ENCODE data around the gene PTGDS.

Gene PTGDS

DNA sequence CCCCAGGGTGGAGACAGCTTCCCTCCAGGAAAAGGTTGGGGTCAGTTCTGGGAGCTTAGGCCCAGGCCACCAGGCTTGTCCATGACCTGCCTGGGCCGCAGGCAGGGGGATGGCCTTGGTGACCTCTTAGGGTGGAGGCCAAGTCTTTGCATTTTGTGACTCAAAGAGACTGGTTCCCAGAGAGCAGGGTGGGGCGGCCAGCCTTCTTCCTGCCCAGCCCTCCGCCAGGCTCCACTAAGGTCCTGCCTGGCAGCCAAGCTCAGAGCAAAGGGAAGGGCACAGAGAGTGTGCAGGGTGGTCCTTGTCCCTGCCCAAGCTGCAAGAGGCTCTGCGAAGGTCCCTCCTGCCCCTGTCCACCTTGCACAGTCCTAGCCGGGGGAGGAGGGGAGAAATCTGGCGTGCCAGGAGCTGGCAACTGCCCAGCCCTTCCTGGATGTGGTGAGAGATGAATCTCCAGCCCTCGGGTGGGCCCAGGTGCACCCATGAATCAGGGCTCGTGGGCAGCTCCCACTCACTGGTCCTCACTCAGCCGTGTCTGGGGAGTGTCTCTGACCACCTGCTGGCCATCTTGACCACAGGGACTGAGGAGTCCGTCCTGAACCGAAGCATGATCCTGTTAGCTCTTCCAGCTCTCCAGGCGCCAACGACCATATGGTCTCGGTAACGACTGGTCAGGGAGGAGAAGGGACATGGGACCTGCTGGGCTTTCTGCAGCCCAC is 2.3 kb upstream of the PTGDS start:
- no peak for DNase-seq

DNA sequence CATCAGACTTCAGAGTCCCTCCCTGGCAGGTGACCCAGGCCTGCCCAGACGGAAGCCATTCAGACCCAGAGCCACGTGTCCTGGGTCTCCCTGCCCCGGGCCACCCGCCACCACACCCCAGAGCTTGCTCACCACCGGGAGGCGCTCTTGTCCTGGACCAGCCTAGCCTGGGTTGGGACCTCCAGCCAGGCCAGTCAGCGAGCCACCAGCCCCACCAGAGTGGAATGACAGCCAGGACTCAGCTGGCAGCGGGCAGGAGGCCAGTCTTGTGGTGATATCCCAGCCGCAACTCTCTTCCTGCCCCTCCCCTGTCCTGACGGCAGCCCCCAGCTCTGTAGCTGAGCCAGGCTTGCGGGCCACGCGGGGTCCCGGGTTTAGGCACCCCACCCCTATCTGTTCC is 1.7 kb upstream of the PTGDS start:
- DNase-seq = peak; percentile 35 to 44

DNA sequence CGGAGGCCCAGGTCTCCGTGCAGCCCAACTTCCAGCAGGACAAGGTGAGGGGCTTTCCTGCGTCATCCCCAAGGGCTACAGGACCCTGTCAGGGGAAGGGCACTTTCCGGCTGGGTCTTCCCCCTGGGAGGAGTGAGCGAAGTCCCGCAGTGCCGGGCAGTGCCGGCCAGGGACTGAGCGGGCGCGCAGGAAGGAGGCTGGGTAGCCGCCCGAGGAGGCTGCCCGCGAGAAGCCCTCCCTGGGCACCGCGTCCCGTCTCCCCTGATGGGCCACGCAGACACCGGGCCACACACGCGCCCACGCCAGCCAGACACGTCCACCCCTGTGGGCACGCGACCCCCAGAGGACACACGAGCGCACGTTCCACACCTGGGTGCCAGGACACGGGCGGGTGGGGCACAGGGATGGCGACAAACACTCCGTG is 357 bp downstream of the PTGDS start:
- DNase-seq = no peak

DNA sequence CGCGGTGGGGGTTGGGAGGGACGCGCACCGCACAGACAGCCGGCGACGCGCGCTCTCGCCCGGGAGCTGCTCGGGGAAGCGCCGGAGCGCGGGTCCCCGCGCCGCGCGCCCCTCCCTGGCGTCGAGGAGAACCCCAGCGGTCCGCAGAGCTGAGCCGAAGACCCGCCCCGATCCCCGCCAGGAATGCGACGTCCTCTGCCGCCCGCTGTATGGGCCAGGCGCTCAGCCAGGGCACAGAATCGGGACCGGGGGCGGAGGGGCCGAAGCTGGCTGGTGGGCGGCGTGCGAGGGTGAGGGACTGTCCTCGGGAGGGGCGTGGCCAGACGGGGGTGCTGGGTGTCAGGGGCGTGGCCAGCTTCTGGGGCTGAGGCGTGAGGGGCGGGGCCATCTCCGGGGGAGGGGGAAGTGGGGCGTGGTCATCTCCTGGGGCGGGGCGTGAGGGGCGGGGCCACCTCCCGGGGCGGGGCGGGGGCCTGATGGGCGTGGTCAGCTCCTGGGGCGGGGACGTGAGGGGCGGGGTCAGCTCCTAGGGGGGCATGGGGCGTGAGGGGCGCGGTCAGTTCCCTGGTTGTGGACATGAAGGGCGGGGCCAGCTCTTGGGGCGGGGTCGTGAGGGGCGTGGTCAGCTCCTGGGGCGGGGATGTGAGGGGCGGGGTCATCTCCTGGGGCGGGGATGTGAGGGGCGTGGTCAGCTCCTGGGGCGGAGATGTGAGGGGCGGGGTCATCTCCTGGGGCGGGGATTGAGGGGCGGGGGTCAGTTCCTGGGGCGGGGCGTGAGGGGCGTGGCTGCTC is 965 bp downstream of the PTGDS start:
- peak; percentile 45 to 67 for DNase-seq

DNA sequence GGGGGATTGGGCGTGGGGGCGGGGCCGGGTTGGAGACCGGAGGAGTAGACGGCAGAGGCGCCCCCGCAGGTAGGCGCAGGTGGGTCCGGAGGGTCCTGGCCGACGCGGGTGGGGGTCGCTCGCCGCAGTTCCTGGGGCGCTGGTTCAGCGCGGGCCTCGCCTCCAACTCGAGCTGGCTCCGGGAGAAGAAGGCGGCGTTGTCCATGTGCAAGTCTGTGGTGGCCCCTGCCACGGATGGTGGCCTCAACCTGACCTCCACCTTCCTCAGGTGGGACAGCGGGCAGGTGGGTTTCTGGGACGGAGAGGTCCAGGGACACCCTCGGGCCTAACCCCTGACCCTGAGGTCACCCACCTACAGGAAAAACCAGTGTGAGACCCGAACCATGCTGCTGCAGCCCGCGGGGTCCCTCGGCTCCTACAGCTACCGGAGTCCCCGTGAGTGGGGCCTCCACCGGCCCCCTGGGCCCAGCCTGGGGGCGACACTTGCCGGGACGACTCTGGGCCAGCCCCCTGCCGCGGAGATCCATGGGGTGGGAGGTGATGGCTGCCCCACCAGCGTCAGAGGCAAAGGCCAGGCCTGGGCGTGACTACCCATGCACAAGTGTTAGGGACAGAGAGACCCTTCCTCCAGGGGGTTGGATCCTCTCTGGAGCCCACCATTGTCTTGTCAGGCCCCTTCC is 1.7 kb downstream of the PTGDS start:
- DNase-seq = no peak

DNA sequence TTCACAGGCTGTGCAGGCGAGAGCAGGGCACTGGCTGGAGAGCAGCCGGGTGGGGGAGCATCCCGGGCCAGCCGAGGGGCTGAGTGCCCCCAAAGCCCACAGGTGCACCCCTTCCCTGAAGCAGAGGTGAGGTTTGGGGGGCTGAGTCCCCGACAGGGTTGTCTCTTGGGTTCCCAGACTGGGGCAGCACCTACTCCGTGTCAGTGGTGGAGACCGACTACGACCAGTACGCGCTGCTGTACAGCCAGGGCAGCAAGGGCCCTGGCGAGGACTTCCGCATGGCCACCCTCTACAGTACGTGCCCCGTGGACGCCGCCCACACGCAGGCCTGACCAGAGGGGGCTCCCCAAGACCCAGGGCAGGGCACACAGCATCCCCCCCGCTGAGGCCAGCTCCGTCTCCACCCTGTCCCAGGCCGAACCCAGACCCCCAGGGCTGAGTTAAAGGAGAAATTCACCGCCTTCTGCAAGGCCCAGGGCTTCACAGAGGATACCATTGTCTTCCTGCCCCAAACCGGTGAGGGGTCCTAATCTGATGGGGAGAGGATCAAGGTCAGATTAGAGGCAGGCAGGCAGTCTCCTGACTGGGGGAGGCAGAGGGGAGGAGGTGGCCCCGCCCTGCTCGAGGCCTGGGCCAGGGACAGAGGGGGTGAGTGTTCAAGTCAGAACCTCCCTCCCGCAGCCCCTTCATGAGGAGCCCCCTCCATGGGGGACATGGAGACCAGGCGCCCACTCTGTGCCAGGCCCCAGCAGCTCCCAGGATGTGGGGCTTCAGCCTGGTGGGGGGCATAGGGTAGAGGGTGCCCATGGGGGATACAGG is 2.7 kb downstream of the PTGDS start:
- no peak for DNase-seq

DNA sequence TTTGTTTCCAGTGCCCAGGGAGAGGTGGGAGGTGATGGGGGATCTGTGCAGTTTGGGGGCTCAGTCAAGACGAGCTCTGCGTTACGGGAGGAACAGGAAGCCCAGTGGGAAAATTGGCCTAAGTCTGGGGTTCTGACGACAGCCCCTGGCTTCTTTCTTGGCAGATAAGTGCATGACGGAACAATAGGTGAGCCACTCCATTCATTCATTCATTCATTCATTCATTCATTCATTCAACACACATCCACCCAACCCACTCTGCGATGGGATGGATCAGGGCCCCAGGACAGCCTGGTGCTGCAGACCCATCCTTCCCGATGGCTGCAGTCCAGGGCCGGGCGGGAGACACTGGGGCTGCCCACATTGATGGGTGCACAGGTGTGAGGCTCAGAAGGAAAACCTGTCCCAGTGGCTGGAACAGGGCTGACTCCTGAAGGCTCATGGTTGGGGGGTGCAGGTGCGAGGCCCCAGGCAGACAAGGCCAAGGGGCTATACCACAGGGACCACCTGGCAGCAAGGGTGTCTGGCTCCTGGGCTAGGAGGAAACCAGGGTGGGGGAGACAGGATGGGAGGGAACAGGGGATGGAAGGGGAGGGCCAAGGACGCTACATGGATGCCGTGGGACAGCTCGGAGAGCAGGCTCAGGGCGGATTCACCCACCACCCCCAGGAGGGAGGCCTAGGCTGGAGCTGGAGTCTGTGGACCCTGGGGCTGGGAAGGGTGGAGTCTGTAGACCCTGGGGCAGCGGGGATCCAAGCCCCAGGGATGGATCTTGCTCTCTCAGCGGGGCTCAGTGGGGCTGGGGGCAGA is 3.6 kb downstream of the PTGDS start:
- DNase-seq = no peak

DNA sequence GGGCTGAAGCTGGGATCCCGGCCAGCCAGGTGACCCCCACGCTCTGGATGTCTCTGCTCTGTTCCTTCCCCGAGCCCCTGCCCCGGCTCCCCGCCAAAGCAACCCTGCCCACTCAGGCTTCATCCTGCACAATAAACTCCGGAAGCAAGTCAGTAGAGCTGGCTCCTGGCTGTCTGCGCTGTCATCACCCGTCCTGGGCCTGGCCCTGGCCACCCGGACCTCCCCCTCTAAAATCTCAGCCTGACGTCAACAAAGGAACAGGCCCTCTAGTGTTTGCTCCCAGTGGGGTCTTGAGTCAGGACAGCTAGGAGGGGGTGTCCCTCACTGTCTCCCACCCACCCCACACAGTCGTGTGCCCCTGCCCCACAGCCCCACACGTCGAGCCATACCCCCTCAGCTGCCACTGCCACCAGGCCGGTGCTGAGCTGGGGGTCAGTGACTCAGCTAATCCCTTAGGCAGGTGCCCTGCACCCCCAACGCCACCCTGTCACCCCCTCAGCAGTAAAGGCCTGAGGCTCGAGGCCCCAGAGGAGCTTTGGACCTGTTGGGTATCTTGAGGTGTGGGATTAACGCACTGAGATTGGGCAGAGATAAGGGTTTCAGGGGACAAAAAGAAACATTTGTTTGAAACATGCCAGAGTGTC is 4.4 kb downstream of the PTGDS start:
- no peak for DNase-seq

DNA sequence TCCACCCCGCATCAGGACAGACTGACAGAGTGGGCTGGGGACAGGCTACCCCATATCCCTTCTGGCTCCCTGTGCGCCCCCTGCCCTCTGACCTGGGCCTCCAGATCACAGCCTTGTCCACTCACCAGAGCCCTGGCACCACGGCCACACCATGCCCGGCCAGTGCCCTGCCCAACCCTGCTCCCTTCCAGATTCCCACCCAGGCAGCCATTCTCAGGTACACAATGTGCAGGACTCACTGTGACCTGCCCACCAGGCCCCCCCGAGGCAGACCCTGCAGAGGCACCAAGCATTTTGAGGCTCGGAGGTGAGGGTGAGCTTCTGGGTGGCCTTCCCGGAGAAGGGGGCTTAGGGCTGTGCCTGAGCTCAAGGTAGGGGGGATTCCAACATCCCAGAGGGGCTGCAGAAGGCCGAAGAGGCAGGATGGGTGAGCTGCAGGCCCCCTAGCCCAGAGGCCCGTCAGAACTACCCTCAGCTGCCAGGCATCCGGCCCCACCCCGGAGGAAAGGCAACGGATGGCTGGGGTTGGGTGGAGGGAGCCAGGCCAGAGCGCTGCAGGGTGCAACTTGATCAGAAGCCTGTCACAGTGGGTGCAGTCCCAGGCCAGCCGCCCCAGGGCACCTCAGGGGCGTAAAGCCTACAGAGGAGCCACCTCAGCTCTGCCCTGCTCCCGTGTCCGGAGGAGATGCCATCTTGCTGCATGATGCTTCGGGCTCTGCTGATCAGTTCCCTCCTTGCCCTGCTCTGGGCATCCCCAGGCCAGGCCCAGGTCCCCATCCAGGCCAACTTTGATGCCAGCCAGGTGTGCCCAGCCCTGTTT is 5.1 kb downstream of the PTGDS start, which contains the start of gene LCNL1:
Gene LCNL1, plus strand, starts transcription at position 762 of the 820 bp plus-strand sequence. CDS start 594 bp downstream, outside the sequence.
- no peak for DNase-seq

DNA sequence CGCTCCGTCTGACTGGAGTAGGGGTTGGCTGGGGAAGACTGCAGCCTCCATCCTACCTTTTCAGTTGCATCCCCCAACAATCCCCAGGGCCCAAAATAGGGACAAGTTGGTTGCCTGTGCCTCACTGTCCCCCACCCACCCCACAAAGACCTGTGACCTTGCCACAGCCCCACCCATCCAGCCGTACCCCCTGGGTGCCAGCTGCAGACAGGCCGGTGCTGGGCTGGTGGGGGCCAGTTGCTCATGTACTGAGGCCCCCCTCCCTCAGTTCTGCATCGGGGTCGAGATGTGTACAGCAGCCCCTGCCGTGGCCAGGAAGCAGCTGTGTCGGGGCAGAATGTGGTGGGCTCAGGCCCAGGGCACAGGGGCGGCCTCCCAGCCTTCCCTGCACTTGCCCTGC is 5.9 kb downstream of the PTGDS start:
- no peak for DNase-seq

DNA sequence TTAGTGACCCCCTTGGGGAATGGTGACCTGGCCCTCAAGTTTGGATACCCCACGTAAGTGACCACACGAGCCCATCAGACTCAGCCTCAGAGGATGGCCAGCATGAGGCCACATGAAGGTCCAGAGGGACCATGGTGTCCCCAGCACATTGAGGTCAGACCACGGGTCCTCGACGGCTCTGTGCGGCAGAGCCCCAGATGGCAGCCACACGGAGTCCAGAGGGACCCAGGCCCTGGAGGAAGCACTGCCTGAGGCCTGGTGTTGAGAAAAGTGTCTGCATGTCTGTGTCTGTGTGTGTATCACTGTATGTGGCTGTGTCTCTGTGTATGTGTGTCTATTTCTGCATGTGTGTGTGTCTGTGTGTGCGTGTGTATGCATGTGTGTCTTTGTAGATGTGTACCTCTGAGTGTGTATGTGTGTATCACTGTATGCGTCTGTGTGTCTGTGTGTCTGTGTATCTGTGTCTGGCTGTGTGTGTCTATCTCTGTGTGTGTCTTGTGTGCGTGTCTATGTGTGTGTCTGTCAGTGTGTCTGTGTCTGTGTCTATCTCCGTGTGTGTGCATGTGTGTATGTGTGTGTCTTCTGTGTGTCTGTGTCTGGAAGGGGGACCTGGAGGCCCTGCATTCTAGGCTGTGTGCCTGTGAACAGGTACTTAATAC is 6.5 kb downstream of the PTGDS start:
- DNase-seq = no peak

DNA sequence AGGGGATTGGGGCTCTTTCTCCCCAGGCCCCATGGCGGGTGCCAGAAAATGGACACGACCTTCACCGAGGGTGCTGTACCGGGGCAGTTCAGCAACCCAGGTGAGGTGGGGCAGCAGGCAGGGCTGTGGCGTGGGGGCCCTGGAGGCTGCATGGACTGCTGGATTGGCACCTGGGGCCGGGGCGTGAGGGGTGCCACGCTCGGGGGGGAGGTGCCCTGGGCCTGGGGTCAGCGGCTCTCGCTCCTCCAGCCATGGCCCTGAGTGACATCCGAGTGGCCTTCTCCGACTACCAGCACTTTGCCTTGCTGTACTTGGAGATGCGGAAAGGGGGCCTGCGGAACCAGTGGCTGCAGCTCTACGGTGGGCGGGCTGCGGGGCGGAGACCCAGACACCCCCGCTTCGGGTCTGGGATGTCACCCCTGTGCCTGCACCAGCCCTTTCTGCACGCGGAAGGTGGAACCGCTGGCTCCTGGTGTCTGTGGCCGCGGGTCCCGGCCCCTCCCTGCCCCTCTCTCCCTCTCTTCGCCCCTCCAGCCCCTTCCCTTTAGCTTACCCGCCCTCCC is 7.2 kb downstream of the PTGDS start:
- no peak for DNase-seq

DNA sequence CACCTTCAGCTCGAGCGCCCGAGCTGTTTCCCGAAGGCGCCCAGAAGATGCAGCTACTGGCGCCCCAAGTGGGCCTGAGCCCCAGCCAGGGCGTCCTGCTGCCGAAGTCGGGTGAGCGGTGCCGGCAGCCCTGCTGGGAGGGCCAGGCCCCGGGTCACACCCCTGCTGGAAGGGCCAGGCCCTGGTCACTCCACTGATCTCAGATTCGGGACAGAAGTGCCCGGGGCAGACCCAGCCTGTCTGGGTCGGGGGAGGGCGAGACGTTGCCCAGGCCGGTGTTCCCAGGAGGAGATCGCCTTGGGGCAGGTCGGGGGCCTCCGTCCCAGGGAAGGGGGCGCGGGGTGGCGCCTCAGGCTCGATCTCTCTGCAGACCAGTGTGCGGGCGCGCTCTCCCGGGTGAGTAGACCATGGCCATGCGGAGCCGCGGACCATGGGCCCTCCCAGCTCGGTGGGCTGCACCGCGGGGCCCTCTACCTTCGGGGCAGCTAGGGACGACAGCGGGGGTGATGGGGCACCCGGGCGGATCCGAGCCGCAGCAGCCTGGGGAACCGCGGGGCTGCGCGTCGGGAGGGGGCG is 7.8 kb downstream of the PTGDS start:
- no peak for DNase-seq

DNA sequence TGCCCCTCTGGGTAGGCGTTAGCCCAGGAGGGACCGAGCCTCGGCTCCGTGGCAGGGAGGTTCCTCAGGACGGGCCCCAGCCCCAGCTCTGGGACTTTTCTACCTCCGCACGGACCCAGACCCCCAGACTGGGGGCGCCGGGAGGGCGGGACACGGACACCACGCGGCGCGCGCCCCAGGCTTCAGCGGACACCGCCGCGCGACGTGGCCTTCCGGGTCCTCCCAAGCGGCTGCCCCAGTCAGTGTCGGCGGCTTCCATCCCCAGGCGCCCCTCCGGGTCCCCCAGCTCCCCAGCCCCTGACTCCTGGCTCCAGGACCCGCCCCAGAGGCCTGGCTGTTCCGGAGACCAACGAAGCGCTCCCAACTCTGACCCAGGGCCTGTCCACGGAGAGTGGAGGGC is 8.5 kb downstream of the PTGDS start:
- DNase-seq = no peak

DNA sequence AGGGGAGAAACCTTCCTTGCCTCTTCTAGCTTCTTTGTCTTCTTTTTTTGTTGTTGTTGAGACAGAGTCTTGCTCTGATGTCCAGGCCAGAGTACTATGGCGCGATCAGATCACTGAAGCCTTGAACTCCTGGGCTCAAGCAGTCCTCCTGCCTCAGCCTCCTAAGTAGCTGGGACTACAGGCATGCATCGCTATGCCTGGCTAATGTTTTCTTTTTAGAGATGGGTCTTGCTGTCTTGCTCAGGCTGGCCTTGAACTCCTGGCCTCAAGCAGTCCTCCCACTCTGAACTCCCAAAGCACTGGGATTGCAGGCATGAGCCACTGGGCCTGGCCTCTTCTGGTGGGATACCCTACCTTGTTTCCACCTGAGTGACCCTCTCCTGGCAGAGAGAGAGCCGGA is 11.6 kb downstream of the PTGDS start:
- no peak for DNase-seq

DNA sequence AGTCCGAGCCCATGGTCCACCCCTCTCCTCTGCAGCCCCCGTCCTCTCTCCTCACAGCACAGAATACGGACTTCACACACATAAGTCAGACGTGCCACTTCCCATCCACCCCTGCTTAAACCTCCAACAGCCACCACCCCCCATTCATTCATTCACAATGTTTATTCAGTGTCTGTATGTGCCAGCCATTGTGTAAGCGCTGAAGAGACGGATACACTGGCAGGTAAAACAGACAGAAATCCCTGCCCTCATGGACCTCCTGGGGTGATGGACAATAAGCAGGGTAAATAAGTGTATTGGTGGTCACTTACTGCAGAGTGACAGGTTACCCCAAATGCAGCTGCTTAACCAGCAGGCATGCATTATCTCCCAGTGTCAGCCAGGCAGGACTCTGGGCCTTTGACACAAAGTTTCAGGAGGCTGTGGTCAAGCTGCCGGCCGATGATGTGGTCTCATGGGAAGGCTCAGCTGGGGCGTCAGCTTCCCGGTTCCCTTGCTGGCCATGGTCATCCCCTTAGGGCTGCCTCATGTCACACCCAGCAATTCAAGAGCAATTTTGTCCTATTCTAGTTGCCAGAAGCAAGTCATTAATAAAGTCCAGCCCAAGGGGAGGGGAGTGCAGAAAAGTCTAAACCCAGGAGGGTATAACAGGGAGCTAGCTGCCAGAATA is 13.1 kb downstream of the PTGDS start:
- DNase-seq = no peak

DNA sequence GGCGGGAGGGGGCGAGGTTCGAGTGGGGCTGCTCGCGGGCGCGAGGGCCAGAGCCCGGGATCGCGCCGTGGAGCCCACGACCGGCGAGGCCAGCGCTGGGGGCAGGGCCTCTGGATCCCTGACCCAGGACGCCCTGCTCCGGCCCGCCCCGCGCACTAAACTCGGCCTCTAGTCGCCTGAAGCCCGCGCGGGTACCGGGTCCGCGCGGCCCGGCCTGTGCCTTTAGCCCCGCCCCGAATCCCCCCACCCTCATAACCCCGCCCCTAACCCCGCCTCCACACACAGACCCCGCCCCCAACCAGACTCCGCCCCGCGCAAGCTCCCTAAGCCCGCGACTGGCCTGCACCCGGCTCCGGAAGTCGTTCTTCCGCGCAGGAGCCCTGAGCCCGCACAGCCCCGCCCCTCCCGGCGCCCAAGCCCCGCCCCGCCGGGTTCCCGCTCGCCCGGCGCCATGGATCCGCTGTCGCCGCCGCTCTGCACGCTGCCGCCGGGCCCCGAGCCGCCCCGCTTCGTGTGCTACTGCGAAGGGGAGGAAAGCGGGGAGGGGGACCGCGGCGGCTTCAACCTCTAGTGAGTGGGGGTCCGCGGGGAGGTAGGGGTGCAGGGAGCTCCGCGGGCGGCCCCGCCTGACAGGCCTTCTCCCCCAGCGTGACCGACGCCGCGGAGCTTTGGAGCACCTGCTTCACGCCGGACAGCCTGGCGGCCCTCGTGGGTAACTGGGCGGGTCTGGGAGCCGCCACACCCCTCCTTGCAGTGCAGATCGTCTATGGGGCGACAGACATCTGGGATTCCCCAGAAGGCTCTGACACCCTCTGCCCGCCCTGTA is 14.9 kb downstream of the PTGDS start, which contains the start of gene PAXX:
Gene PAXX, plus strand, starts transcription at position 430 of the 826 bp plus-strand sequence. Its CDS starts 22 bp downstream, at position 452.
- peak; percentile 96 to 97 for DNase-seq
